HG02938 (cell line): ENCODE measurements around the gene SPTY2D1.
"Not testable (repeated sequence)": the region's sequence is repeated elsewhere in the genome, so short reads cannot be mapped to it uniquely, and the experiment has no call there.

Experiments used
- ATAC-seq: cut with Tn5 transposase; IDR thresholded peaks from one replicate; pipeline ENCODE4 v1.9.1; 2021; ENCODE audit warnings: mild to moderate bottlenecking, moderate library complexity; ENCODE audit not compliant: unreplicated experiment

Gene SPTY2D1

GRCh38 chr11:18634140-18635032, at the start of gene SPTY2D1:
Gene SPTY2D1, minus strand, starts transcription at chr11:18634342. Its CDS starts 85 bp downstream, at chr11:18634257.
- ATAC-seq, result peak; percentile 97

- ATAC-seq, result no peak
These were observed 48.3 kb upstream of the SPTY2D1 start for GRCh38 chr11:18682466-18682865.

- ATAC-seq, result not testable (repeated sequence)
These were observed 47.8 kb upstream of the SPTY2D1 start for GRCh38 chr11:18681949-18682348.

GRCh38 chr11:18677560-18677959, 43.4 kb upstream of the SPTY2D1 start:
- ATAC-seq, result no peak

- no peak for ATAC-seq
These were observed 42.7 kb upstream of the SPTY2D1 start for GRCh38 chr11:18676803-18677202.

GRCh38 chr11:18672209-18672608, 38.1 kb upstream of the SPTY2D1 start:
- ATAC-seq, result not testable (repeated sequence)

GRCh38 chr11:18671246-18671645, 37.1 kb upstream of the SPTY2D1 start:
- ATAC-seq, result no peak

- no peak for ATAC-seq
These were observed 35.6 kb upstream of the SPTY2D1 start for GRCh38 chr11:18669711-18670110.

- no peak for ATAC-seq
These were observed 35.1 kb upstream of the SPTY2D1 start for GRCh38 chr11:18669219-18669596.

GRCh38 chr11:18668131-18668530, 34.0 kb upstream of the SPTY2D1 start:
- ATAC-seq, result no peak

- not testable (repeated sequence) for ATAC-seq
These were observed 31.3 kb upstream of the SPTY2D1 start for GRCh38 chr11:18665353-18665872.

GRCh38 chr11:18657673-18658072, 23.5 kb upstream of the SPTY2D1 start:
- ATAC-seq, result no peak

GRCh38 chr11:18650859-18651557, 16.9 kb upstream of the SPTY2D1 start:
- no peak for ATAC-seq

GRCh38 chr11:18650353-18650752, 16.2 kb upstream of the SPTY2D1 start:
- no peak for ATAC-seq

- not testable (repeated sequence) for ATAC-seq
These were observed 8.9 kb upstream of the SPTY2D1 start for GRCh38 chr11:18643034-18643433.

GRCh38 chr11:18641677-18642076, 7.5 kb upstream of the SPTY2D1 start:
- ATAC-seq, result no peak

- peak; percentile 47 for ATAC-seq
These were observed 644 bp downstream of the SPTY2D1 start for GRCh38 chr11:18633256-18634139.

GRCh38 chr11:18632841-18633240, 1.3 kb downstream of the SPTY2D1 start:
- ATAC-seq, result no peak

GRCh38 chr11:18624161-18624560, 10.0 kb downstream of the SPTY2D1 start:
- ATAC-seq, result no peak

- ATAC-seq, result no peak
These were observed 10.4 kb downstream of the SPTY2D1 start for GRCh38 chr11:18623707-18624106.
